ENCODE results near the gene TMEM35B.
"Not testable (repeated sequence)": the region's sequence is repeated elsewhere in the genome, so short reads cannot be mapped to it uniquely, and the experiment has no call there.

The TMEM35B gene

DNA sequence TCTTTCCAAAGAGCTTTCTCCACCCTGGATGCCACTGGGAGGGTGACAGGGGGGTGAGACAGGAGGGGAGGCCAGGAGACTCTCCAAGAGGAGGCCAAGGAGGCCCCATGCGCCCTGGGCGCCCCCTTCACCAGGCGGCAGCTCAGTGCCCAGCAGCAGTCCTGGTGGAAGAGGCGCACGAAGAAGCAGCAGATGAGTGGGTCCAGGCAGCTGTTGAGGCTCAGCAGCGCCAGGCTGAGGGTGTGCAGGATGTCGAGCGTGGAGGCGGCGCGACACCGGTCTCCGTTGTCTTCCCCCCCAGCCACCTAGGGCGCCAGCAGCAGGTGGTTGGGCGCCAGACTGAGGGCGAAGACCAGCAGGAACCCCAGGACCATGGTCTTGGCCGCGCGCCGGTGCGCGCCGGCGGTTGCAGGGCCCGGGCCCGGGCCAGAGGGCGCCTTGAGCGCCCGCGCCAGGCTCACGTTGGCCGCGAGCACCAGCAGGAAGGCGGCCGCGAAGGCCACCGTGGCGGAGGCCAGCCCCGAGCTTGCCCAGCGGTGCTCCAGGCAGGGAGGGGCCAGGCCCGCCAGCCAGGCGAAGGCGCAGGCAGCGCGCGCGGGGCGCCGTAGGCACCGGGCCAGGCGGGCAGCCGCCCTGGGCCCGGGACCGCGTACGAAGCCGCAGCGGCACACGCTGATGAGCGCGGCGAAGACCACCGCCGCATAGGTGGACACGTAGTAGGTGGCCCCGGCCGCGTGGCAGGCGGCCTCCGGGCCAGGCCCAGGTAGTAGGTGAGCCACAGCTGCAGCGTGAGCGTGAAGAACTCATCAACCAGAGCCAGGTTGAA lies 8.6 kb downstream of the TMEM35B start:
- DNase-seq (ENCODE audit: low read depth in 2 of 2, low spot score in 1 of 2): no peak

DNA sequence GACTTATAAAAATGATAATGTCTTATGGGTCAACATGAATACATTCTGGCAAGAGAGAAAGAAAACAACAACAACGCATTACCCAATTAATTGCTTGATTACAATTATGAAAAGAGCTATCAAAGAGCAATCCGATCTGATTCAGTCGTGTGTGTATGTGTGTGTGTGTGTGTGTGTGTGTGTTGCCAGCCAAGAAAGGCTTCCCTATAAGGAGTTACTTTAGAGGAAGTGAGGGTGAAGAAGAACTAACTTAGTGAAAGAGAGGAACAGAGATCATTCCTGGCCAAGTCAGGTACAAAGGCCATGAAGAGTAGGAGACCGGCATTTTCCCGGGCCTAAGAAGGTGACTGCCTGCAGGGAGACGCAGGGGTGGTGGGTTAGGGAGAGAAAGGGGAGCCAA lies 9.4 kb downstream of the TMEM35B start:
- no peak for DNase-seq (ENCODE audit: low read depth in 2 of 2, low spot score in 1 of 2)

DNA sequence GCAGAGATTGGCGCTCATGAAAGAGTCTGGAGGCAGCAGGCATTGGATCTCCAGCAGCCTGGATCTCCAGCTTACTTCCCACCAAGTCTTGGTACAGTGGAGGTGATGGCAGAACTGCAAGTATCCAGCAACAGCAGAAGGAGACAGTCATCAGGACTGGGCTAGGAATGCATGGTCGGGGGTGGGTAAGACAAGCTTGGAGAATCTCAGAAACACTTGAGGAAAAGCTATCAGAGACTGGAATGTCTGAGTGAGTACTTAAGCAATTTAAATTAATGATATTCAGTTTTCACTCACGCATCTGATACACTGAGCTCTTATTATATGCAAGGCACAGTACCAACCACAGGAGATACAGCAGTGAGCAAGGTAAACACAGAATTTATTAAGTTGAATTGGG lies 9.8 kb downstream of the TMEM35B start:
- no peak for DNase-seq (ENCODE audit: low read depth in 2 of 2, low spot score in 1 of 2)

DNA sequence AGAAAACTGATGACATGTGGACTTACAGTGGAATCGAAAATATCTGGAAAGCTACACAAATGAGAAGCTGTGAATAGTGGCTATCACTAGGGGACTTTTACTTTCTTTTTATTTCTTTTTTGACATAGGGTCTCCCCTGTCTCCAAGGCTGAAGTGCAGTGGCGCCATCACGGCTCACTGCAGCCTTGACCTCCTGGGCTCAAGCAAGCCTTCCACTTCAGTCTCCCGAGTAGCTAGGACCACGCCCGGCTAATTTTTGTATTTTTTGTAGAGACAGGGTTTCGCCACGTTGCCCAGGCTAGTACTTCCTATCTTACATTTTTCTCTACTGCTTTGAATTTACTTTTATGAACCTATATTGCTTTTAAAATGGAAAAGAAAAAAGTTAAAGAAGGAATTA lies 10.5 kb downstream of the TMEM35B start:
- no peak for DNase-seq (ENCODE audit: low read depth in 2 of 2, low spot score in 1 of 2)

DNA sequence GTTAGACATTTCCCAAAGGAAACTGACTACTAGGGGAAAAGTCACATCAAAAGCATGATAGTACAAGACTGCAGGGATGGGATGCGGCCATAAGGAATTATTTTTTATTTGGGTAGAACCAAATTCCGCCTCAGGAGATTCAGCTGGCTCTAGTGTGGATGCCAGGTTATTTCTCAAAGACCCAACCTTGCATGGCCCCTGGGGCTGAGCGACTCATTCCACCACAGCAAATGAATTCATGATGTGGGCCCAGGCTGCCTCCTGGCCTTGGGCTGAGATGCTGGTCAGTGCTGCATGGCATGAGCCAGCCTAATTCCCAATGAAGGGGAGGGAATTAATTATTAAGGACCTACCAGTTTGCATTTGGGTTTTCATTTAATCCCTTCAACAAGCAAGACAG lies 11.8 kb downstream of the TMEM35B start:
- no peak for DNase-seq (ENCODE audit: low read depth in 2 of 2, low spot score in 1 of 2)

DNA sequence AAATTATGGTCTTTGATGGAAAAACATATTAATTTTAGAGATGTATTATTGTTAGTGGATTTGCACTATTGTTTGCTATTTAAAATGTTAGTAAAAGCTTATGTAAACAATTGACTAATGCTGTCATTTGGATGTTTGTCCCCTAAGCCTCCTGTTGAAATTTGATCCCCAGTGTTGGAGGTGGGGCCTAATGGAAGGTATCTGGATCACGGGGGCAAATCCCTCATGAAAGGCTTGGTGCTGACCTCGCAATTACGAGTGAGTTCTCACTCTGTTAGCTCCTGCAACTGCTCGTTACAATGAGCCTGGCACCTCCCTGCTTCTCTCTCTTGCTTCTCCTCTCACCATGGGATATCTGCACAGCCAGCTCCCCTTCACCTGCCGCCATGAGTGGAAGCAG lies 14.3 kb downstream of the TMEM35B start:
- no peak for DNase-seq (ENCODE audit: low read depth in 2 of 2, low spot score in 1 of 2)

DNA sequence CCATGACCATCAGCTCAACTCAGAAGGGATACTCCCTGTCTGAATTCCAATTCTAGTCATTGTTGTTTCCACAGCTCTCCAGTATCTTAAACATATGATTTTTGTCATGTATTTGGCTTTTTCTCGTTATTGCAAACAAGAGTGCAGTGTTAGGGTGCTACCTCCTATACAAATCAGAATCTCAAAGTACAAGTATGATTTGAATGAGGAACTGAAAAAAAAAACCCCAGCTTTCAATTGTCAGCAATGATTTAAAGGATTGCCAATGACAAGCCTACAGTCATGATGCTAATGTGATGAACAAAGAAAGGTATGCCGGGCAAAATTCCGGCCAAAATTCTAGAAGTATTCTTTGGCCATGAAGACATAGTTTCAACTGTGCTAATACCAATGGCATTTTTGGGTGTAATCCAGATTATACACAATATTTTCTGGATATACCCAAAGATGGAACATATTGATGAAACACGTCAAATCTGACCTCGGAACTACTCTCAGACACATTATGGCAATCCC lies 14.9 kb downstream of the TMEM35B start:
- DNase-seq (ENCODE audit: low read depth in 2 of 2, low spot score in 1 of 2): no peak

DNA sequence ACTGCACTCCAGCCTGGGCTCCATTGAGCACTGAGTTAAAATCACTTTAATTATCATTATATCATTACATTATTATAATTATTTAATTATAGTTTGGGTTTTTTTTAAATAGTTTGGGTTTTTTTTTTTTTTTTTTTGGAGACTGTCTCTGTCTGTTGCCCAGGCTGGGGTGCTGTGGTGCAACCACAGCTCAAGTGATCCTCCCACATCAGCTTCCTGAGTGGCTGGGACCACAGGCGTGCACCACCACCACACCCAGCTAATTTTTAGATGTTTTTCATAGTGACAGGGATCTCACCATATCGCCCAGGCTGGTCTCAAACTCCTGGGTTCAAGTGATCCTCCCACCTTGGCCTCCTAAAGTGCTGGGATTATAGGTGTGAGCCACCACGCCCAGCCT lies 16.9 kb downstream of the TMEM35B start:
- not testable (repeated sequence) for DNase-seq (ENCODE audit: low read depth in 2 of 2, low spot score in 1 of 2)

DNA sequence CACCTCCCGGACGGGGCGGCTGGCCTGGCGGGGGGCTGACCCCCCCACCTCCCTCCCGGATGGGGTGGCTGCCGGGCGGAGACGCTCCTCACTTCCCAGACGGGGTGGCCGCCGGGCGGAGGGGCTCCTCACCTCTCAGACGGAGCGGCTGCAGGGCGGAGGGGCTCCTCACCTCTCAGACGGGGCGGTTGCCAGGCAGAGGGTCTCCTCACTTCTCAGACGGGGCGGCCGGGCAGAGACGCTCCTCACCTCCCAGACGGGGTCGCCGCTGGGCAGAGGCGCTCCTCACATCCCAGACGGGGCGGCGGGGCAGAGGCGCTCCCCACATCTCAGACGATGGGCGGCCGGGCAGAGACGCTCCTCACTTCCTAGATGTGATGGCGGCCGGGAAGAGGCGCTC lies 17.5 kb downstream of the TMEM35B start:
- not testable (repeated sequence) for DNase-seq (ENCODE audit: low read depth in 2 of 2, low spot score in 1 of 2)

DNA sequence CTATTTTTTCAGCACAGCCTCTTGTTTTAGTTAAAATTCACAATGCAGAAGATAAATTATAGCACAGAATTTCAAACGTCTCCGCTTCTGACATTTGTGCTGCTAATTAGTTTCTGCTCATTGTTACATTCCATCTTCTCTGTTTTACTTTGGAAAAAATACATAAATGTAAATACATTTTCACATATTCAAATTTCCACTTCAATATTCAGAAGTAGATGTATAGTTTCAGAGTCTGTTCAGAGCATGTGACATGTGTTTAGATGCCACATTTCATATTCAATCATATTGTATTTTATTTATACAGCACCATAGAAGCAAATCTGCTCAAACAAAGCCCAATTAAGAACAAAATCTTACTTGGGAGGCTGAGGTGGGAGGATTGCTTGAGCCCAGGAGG lies 19.6 kb downstream of the TMEM35B start:
- no peak for DNase-seq (ENCODE audit: low read depth in 2 of 2, low spot score in 1 of 2)

DNA sequence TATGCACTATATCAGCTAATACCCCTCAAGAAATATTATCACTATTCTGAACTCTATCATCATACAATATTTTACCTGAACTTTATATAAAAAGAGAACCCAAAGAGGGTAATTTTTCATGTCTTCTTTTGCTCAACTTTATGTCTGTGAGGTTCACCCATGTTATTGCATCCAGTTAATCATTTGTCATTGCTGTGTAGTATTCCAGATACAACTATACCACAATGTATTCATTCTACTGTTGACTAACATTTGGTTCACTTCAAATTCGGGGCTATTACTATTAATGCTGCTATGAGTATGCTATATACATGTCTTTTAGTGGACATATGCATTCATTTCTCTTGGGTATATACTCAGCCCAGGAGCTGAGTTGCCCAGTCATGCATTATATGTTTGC lies 34.7 kb downstream of the TMEM35B start:
- no peak for DNase-seq (ENCODE audit: low read depth in 2 of 2, low spot score in 1 of 2)

DNA sequence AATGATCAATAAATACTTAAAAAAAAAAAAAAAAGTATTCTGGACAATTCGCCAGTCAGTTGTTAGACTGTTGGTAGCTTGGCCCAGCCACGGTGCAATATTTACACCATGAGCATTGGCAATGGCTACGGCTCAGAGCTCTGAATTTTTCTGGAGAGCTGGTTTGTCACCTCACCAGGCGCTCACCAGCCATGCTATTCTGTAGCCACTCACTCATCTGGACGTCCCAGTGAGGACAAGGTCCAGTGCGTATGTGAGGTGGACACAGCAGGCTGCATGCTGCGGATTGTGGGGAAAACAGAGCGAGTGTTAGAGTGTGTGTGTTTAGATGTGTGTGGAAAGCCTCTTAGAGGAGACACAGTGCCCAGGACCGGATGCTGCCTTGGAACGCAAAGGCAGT lies 36.4 kb downstream of the TMEM35B start:
- not testable (repeated sequence) for DNase-seq (ENCODE audit: low read depth in 2 of 2, low spot score in 1 of 2)

DNA sequence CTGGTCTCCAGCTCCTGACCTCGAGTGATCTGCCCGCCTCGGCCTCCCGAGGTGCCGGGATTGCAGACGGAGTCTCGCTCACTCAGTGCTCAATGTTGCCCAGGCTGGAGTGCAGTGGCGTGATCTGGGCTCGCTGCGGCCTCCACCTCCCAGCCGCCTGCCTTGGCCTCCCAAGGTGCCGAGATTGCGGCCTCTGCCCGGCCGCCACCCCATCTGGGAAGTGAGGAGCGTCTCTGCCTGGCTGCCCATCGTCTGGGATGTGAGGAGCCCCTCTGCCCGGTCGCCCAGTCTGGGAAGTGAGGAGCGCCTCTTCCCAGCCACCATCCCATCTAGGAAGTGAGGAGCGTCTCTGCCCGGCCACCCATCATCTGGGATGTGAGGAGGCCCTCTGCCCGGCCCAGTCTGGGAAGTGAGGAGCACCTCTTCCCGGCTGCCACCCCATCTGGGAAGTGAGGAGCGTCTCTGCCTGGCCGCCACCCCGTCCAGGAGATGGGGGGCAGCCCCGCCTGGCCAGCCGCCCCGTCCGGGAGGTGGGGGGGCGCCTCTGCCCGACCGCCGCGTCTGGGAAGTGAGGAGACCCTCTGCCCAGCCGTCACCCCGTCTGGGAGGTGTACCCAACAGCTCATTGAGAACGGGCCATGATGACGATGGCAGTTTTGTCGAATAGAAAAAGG lies 37.4 kb downstream of the TMEM35B start:
- DNase-seq (ENCODE audit: low read depth in 2 of 2, low spot score in 1 of 2): not testable (repeated sequence)

DNA sequence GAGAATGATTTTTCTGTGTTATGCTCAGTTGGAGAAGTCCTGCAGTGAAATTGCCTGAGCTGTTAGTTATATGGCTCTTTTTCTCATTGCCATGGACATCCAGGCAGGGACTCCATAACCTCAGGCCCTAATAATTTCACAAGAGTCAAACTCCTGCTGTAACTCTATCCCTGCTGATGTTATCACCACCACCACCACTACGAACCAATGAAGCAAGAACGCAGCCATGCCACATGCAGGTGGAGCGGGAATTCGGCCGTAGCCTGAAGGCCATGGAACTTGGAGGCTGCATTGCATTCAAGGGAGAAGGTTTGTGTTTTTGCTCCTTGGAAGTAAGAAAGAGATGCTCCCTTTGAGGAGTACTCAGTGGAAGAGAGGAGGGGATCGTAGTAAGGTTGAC lies 38.9 kb downstream of the TMEM35B start:
- DNase-seq (ENCODE audit: low read depth in 2 of 2, low spot score in 1 of 2): no peak

DNA sequence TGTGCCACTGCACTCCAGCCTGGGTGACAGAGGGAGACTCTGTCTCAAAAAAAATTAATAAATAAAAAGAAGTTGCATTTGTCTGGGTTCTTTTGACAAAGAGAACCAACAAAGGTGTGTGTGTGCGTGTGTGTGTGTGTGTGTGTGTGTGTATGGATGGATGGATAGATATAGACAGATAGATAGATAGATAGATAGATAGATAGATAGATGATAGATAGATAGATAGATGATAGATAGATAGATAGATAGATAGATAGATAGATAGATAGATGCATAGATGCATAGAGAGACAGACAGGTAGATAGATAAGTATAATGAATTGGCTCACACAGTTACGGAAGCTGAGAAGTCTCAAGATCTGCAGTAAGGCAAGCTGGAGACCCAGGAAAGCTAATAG lies 43.3 kb downstream of the TMEM35B start:
- DNase-seq (ENCODE audit: low read depth in 2 of 2, low spot score in 1 of 2): not testable (repeated sequence)
